HG02798 (cell line): Measurements from ENCODE around the gene FAU.
A peak's percentile ranks its signal among the peaks of the same experiment; 100 is the strongest.

Source experiments
- ATAC-seq: cut with Tn5 transposase; IDR thresholded peaks from one replicate; pipeline ENCODE4 v1.9.1; 2021; ENCODE audit warnings: mild to moderate bottlenecking; ENCODE audit not compliant: unreplicated experiment, poor library complexity

The FAU gene

DNA sequence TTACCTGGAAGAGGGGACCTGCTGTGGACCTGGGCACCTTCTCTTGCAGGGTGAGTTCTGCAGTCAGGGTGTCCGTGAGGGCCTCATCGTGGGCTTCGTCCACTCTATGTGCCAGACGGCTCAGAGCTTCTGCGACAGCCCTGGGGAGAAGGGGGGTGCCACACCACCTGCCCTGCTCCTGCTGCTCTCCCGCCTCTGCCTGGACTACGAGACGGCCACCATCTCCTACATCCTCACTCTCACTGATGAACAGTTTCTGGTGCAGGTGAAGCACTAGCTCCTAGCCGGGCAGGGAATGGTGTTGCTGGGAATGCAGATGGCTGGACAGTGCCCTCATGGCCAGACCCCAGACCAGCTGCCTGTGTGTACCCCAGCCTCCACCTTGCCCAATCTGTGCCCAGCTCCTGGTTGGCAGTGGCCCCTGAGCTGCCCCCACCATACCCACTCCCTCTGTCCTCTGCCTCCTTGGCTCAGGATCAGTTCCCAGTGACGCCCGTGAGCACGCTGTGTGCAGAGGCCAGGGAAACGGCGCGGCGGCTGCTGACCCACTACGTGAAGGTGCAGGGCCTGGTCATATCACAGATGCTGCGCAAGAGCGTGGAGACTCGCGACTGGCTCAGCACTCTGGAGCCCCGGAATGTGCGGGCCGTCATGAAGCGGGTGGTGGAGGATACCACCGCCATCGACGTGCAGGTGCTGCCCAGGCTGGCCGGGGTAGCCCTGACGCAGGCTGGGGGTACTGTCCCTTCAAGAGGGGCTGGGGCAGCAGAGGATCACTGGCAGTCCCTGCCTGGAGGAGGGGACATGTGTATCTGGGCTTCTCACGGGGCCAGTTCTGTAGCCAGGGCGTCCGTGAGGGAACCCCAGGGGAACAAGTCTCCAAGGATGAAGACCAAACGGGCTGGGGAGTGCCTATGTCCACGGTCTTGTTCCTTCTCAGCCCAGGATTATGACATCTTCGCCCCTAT, 12.4 kb downstream of the FAU start:
- ATAC-seq = no peak

DNA sequence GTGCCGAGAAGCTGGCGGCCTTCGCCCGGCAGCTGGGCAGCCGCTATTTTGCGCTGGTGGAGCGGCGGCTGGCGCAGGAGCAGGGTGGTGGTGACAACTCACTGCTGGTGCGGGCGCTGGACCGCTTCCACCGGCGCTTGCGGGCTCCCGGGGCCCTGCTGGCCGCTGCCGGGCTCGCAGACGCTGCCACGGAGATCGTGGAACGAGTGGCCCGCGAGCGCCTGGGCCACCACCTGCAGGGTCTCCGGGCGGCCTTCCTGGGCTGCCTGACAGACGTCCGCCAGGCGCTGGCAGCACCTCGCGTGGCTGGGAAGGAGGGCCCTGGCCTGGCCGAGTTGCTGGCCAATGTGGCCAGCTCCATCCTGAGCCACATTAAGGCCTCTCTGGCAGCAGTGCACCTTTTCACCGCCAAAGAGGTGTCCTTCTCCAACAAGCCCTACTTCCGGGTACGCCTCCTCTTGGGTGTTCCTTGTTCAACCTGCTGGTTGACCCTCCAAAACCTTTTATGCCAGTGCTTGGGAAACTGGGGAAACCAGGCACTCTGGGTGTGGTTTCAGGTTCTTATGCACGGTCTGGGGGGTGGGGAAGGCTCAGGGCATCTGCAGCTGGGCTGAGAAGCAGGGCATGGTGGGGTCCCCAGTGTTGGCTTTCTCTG, 13.3 kb downstream of the FAU start:
- ATAC-seq = no peak

GRCh38 chr11:65107751-65108468, 14.0 kb downstream of the FAU start:
- ATAC-seq = no peak

GRCh38 chr11:65107078-65107477, 14.9 kb downstream of the FAU start:
- ATAC-seq = no peak

GRCh38 chr11:65104628-65105027, 17.3 kb downstream of the FAU start:
- no peak for ATAC-seq

GRCh38 chr11:65103476-65103875, 18.5 kb downstream of the FAU start:
- ATAC-seq = no peak

DNA sequence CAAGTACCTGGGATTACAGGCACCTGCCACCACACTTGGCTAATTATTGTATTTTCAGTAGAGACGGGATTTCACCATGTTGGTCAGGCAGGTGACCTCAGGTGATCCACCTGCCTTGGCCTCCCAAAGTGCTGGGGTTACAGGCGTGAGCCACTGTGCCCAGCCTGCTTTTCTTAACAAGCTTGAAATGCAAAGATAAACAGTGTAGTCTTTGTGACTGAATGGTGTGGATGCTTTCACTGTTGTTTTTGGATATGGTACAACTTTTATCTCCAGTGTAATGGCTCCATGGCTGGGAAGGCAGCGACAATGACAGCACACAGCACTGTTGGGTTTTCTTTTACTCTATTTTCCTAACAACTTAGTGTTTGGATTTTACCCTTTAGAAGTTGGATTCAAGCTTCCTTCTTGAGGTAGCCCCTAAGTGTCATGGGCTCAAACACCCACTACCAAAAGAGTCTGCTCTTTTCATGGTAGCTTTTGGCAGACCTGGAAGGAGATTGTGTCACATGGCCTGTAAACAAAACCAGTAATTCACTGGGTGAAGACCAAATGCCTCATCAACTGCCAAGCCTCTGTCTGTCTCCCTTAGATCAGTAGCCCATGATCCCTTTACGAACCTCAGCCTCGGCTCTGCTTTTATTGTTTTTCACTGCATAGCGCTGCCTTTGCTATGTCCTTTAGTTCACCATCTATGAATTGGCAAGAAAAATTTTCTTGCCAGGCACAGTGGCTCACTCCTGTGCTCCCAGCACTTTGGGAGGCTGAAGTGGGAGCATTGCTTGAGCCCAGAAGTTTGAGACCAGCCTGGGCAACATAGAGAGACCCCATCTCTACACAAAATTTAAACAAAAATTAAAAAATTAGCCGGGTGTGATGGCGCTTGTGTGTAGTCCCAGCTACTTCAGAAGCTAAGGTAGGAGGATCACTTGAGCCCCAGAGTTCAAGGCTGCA, 19.5 kb downstream of the FAU start:
- ATAC-seq = no peak

DNA sequence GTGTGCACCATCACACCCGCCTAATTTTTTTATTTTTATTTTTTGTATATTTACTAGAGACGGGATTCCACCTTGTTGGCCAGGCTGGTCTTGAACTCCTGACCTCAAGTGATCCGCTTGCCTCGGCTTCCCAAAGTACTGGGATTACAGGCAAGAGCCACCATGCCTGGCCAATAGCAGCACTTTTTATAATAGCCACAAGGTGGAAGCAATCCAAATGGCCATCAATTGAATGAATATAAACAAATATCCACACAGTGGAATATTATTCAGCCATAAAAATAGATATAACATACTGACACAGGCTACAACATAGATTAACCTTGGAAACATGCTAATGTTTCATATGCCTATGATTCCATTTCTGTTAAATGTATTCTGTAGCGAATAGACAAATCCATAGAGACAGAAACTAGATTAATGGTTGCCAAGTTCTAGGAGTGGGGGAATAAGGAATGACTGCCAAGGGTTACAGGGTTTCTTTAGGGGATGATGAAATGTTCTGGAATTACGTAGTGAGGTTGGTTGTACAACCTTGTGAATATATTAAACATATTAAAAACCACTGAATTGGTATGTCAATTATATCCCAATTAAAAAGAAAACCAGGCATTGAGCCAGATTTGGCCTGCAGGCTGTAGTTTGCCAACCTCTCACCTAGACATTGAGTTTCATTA, 21.1 kb downstream of the FAU start:
- no peak for ATAC-seq

GRCh38 chr11:65096926-65097325, 25.0 kb downstream of the FAU start:
- ATAC-seq = no peak

- peak; percentile 88 for ATAC-seq
Observed at GRCh38 chr11:65095974-65096806, 25.7 kb downstream of the FAU start, which contains the start of gene VPS51. Gene VPS51, plus strand, starts transcription at chr11:65096214. Its CDS starts 37 bp downstream, at chr11:65096251.

DNA sequence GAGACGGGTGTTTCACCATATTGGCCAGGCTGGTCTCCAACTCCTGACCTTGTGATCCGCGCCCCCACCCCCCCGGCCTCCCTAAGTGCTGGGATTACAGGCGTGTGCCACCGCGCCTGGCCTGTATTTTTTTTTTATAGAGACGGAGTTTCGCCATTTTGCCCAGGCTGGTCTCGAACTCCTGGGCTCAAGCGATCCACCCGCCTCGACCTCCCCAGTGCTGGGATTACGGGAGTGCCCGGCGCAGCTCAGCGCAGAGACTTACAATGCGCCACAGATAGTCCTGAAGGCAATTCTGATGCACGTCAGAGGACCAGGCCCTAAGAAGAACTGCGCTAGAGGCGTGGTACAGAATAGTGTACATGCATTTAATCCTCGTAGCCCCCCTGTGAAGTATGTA, 26.5 kb downstream of the FAU start:
- ATAC-seq = no peak

DNA sequence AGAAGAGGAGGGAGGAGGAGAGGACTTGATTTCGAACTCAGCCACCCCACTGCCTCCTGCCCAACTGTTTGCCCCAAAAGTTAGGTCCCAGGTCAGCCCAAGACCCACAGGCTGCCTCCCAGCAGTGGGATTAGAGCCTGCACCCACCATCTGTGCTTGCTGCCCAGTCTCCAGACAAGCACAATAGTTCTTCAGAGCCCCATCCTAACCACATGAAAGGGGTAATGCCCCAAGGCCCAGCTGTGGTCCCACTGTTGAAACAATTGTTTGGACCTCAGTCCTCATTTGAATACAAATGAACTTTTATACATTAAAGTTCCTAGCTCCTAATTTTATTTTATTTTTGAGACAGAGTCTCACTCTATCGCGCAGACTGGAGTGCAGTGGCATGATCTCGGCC, 31.3 kb downstream of the FAU start:
- ATAC-seq = no peak

GRCh38 chr11:65089621-65090020, 32.3 kb downstream of the FAU start:
- ATAC-seq = no peak

DNA sequence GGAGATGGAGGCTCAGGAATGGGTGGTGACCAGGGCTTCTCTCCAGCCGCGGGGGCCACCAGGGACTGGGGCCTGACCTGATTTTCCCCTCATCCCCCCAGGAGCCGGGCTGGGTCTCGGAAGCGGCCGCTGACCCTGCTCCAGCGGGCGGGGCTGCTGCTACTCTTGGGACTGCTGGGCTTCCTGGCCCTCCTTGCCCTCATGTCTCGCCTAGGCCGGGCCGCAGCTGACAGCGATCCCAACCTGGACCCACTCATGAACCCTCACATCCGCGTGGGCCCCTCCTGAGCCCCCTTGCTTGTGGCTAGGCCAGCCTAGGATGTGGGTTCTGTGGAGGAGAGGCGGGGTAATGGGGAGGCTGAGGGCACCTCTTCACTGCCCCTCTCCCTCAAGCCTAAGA, 34.1 kb downstream of the FAU start:
- no peak for ATAC-seq

DNA sequence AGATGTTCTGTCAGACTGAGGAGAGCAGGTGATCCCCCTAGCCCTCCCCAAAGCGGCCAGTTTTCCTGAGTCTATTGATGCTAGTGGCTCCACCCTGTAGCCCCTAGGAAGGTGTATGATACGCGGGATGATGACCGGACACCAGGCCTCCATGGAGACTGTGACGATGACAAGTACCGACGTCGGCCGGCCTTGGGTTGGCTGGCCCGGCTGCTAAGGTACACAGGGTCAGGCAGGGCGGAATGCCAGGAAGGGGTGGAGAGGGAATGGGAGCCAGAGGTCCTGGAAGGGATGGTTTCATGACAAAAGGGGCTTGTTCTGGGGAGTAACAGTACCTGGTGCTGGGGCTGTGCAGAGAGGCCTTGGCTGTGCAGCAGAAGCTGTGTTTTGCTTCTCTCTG, 34.7 kb downstream of the FAU start:
- ATAC-seq = no peak

DNA sequence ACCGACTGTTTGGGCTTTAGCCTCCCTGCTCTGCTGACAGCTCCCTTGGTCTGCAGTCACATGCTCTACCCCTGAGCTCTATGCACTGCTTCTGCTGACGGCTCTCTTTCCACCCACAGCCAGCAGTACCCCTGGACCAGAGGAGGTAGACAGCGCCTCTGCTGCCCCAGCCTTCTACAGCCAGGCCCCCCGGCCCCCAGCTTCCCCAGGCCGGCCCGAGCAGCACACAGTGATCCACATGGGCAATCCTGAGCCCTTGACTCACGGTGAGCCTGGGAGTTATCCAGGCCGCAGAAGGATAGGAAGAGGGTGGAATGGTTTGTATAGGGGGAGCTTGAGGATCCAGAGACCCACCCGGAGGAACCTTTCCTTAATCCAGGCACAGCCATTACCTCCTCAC, 35.1 kb downstream of the FAU start:
- no peak for ATAC-seq

DNA sequence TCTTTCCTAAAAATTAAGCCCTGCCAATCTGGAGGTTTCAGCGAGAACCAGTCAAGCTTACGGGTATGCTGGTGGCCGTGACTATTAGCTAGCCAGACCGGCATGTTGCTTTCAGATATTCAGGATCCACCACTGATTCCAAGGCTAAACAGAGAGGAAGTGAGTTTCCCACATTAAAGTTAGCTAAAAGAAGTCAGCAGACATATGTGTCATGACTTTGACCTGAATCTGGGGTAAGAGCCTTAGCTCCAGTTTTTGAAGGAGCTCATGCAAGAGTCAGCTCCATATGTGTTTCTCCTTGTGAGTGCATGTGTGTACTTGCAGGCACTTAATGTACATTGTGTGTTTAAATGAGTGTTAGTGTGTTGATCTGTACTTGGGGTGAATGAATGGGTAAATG, 36.5 kb downstream of the FAU start:
- no peak for ATAC-seq

DNA sequence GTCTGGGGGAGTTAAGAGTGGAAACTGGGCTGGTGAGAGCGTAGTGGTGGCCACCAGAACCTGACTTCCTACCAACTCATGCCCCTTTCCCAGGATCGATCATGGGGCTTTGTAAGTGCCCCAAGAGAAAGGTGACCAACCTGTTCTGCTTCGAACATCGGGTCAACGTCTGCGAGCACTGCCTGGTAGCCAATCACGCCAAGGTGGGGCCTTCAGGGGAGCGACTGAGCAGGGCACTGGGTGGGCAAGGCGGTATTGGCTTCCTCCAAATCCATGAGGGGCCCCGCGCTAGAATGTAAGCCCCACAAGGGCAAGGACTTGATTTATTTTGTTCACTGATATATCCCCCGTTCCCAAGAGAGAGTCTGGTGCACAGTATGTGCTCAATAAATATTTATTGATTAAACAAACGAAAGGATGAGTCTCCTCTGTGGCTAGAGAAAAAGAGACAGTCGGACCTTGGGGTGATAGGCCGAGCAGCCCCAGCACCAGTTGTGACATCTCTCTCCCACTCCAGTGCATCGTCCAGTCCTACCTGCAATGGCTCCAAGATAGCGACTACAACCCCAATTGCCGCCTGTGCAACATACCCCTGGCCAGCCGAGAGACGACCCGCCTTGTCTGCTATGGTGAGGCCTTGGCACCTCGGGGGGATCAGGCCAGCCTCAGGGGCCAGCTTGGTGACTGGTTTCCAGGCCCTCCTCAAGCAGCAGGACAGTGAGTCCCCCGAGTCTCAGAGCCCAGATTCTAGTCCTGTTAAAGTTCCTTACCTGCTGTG, 37.1 kb downstream of the FAU start:
- ATAC-seq = no peak
